Stimulated activated CD4-positive, alpha-beta T cell treated with anti-CD3 and anti-CD28 coated beads, TNF-alpha, amount 100 ng/mL, for 1 hour (primary cell): Measurements from ENCODE around the gene RAB44.
"Not testable (repeated sequence)": the region's sequence is repeated elsewhere in the genome, so short reads cannot be mapped to it uniquely, and the experiment has no call there.

ENCODE experiments used
- DNase-seq, 3 donors: peaks; one replicate each; pipeline ENCODE4 v3.0.0-alpha.2; 2020; ENCODE audit warnings: low read depth in 3 of 3, low spot score in 1 of 3

Gene RAB44

GRCh38 chr6:36686668-36687513 lies 10.7 kb upstream of the RAB44 start:
- no peak for DNase-seq

GRCh38 chr6:36688063-36688738 lies 9.4 kb upstream of the RAB44 start:
- DNase-seq: no peak

GRCh38 chr6:36688739-36689075 lies 8.9 kb upstream of the RAB44 start:
- DNase-seq: no peak

- no peak for DNase-seq
Observed at GRCh38 chr6:36691011-36691410, 6.6 kb upstream of the RAB44 start.

GRCh38 chr6:36691612-36692011 lies 6.0 kb upstream of the RAB44 start:
- no peak for DNase-seq

GRCh38 chr6:36692220-36692619 lies 5.4 kb upstream of the RAB44 start:
- no peak for DNase-seq

- DNase-seq: no peak
Observed at GRCh38 chr6:36692861-36693702, 4.5 kb upstream of the RAB44 start.

GRCh38 chr6:36694616-36695015 lies 3.0 kb upstream of the RAB44 start:
- no peak for DNase-seq

GRCh38 chr6:36695414-36695813 lies 2.2 kb upstream of the RAB44 start:
- no peak for DNase-seq

- DNase-seq: no peak
Observed at GRCh38 chr6:36698196-36698595, 570 bp downstream of the RAB44 start.

GRCh38 chr6:36698871-36699271 lies 1.2 kb downstream of the RAB44 start:
- DNase-seq: no peak

- DNase-seq: no peak
Observed at GRCh38 chr6:36699348-36699747, 1.7 kb downstream of the RAB44 start.

- no peak for DNase-seq
Observed at GRCh38 chr6:36700071-36700812, 2.6 kb downstream of the RAB44 start.

GRCh38 chr6:36700831-36701230 lies 3.2 kb downstream of the RAB44 start:
- no peak for DNase-seq

GRCh38 chr6:36701401-36701991 lies 3.9 kb downstream of the RAB44 start:
- DNase-seq: no peak

GRCh38 chr6:36702656-36703055 lies 5.0 kb downstream of the RAB44 start:
- DNase-seq: no peak

GRCh38 chr6:36703081-36703606 lies 5.5 kb downstream of the RAB44 start:
- DNase-seq: no peak

- no peak for DNase-seq
Observed at GRCh38 chr6:36703982-36704381, 6.4 kb downstream of the RAB44 start.

GRCh38 chr6:36704961-36705577 lies 7.4 kb downstream of the RAB44 start:
- DNase-seq: not testable (repeated sequence)

GRCh38 chr6:36706339-36706738 lies 8.7 kb downstream of the RAB44 start:
- no peak for DNase-seq
